GM21619 (cell line): ENCODE measurements around the gene MS4A18.

Source experiments
- ATAC-seq: cut with Tn5 transposase; IDR thresholded peaks from one replicate; pipeline ENCODE4 v1.9.1; 2021; ENCODE audit not compliant: unreplicated experiment

The MS4A18 gene

DNA sequence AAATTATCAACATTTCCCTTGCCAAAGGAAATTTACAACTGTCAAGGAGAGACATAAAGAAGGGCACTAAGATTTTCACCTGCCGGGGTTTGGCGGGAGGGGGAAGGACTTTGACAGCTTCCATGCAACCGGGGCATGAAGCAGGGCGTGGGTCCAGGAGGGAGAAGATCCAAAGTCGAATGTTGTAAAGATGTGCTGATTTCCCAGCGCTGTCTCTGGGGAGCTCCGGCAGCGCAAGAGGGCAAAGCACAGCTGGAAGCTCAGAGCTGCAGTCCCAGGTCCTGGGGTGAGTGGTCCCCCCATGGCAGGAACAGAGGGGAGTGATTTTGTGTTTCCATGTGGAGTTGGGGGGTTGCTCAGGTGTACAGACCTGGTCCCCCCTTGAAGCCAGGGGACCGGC is 60.6 kb downstream of the MS4A18 start, which contains the start of gene MS4A10:
MS4A10 (plus strand) TSS at position 198 of the 400 bp plus-strand sequence. CDS start 5,003 bp downstream, outside the sequence.
- no peak for ATAC-seq

DNA sequence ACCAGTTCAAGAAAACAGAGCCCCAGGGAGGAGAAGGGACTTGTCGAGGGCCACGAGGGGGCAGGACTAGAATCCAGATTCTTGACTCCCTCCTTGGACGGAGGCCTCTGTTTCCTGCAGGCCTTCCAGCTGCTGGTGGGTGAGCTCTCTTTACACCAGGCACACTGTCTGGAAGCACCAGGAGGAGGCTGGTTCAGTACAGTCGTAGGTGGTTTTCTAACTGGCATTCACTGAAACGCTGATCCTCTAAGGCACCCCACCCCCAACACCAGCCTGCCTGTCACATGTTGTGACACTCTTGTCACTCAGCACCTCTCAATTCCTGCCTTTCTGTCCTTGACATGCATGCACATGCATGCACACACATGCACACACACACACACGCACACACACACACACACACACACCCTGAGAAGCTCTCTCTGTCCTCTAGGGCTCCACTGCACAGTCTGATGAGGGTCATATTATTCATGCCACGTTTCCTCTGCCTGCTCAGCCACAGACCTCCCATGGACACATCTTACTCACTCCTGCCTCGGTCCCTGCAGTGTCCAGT is 61.4 kb downstream of the MS4A18 start:
- ATAC-seq = no peak

DNA sequence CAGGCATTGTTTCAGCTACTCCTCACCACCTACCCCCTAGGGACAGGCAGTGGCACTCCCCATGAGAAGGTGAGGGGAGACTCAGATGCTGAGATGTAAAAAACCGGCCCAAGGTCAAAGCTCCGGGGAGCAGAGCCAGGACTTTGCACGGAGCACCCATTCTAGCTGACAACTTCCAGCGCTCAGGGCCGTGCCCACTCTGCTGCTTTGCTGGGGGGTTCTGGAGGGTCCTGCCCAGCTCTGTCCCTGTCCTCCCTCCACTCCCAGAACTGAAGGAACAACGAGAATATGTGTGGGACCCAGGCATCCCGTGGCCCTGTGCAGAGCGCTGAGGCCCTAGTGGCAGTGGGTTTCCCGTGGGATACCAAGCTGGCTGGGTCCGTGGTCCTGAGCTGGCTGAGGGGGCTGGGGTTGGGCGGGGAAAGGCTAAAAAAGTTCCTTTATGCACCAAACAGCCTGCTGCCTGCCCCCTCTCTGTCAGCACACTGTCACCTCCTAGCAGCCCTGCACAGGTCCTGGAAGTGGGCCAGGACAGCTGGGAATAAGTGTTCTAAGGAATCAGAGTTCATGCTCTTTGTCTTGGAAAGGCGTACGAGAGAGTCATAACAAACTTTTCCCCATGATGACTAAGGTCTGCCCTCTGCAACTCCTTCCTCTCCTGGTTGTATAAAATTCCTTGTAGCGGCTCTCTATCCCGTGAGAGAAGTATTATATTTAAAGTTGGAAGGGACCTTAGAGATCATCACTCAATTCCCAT is 62.5 kb downstream of the MS4A18 start:
- ATAC-seq = no peak

DNA sequence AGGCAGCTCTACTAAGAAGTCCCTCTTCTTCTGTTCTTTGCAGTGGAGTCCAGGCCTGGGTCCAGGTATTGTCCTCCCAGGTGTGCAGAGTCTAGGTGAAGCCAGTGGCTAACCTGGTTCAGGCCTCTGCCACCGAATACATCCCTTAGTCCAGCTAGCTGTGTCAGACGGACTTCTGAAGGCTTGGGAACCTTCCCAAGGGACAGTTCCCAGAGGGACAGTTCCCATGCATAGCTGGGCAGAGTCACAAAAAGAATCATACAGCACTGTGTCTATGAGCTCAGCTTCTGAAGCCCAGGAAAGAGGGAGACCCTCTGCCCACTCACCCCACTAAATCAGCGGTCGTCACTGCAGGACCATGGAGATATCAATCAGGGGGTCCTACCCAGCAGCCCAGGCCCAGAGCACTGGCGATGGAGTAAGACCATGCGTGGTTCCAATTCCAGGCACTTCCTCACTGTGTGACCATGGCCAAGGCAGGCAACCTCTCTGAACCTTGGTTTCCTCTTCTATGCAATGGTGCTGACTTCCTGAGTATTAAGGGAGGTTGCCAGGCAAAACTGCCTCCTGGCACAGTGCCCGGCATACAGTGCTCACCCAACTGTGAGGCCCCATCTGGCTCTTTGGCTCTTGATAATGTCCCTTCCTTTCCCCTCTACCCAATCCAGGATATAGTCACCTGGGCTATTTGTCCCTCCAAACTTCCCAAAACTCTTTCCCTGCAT is 64.0 kb downstream of the MS4A18 start:
- ATAC-seq = no peak

DNA sequence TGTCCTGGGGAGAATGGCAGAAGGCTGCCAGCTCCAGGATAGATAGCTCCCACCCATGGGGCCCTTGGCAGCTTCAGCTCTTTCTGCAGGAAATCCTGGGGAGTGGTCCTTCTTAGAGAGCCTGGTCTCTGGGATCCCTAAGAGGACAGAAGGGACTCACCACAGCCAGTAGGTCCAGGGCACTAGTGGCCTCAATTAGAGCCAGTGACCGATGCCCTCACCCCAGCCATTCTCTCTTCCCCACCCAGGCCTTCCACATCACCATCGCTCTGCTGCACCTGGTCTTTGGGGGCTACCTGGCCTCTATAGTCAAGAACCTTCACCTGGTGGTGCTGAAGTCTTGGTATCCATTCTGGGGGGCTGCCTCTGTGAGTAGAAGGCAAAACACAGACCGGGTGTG is 66.2 kb downstream of the MS4A18 start:
- no peak for ATAC-seq

DNA sequence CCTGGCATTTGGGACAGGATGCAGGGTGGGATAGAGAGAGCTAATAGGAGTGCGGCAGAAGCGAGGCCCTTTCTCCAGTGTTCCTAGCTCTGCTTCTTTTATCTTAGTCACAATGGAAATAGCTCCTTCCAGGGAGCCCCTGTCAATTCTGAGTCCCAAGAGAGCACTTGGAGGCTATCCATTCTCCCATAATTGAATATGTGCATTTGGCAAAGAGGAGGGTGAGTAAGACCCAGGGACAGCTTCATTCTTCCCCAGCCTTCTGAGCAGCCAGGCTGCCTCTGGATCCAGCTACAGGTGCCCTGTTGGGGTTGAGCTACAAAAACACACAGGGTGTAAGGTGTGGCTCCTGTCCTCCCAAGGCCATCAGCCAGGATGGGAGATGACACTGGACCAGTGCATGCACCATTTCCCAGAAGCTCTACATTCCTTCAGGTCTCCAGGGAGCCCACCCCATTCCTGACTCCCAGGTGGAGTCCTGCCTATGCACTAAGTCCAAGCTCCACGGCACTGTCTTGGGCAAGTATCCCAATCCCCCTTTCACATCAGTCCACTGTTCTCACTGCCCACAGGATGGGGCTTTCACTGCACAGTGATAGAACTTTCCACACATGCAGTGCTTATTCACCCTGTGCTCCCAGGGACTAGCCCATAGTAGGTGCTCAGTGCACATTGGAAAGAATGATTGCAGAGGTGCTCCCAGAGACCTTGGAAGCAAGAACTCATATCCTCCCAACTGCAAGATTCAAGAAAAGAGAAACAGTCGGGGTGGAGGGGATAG is 66.8 kb downstream of the MS4A18 start:
- no peak for ATAC-seq

DNA sequence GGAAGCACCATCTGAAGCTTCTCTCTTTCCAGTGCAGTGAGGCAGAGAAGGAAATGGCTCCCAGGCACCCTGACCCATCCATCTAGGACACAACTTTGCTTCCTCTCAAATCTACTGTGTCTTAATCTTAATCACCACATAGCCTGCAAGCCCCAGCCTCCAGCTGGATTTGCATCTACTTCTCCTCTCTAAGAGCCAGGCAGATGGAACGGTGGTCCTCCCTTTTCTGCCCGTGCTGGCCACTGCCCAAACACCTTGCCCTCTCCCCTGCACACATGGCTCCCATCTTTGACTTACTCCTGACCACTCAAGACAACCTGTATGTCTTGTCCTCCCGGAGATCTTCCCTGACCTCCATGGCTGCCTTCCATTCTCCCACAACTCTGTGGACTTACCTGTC is 68.0 kb downstream of the MS4A18 start:
- no peak for ATAC-seq
